ENCODE measurements around the gene SLC2A9.

SLC2A9 gene

DNA sequence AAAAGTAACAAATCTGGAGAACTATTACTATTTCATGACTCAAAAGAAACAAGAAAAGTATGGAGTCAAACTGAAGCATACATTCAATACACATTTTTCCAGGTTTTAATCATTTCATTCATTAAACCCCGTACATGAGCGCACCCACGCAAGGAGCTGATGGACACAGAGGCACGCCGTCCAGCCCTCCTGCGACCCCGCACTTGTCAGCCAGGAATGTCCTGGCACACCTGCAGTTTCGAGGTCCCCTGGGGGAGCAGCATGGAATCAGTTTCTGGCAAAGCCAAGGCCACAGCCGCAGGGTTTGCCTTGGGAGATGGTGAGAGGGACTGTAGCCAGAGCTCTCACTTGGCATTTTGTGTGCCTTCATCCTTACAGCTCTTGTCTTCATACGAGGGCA is 12.8 kb upstream of the SLC2A9 start:
- TF ChIP-seq GATA3 (IDR thresholded peaks at IDR 0.05; ENCODE audit: low read depth, low read length) (no peak), GATA2 (IDR thresholded peaks at IDR 0.05; ENCODE audit: low read depth, low read length) (no peak)

DNA sequence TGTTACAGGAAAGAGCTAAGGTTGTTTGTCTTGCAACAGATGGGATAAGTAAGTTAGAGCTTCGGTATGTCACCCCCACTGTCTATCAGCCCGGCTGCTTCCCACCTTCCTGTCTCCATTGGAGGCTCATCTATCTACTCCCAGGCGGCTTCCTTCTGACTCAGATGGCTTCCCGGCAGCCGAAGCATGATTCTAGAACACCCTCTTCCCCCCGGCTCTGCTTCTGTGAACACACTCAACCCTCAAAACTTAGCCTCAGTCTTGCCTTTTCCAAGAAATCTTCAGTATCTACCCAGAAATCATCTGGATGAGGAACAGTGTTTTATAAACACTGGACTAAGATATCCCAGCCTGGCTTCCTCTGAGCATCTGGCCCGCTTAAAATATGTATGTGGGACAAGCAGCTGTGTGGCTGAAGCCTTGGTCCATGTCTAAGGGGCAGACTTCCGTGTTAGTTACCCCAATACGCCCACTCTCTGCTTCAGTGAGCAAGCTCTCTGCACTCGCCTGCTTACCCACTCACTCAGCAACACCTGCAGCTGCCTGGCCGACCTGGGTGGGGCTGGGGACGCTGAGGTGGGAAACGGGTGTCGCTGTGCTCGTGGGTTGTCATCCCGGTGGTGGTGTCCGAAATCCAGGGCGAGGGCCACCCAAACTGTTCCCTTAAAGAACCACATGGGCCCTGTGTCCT is 12.0 kb upstream of the SLC2A9 start:
- TF ChIP-seq GATA2 (IDR thresholded peaks at IDR 0.05; ENCODE audit: low read depth, low read length) (no peak), GATA3 (IDR thresholded peaks at IDR 0.05; ENCODE audit: low read depth, low read length) (no peak)

DNA sequence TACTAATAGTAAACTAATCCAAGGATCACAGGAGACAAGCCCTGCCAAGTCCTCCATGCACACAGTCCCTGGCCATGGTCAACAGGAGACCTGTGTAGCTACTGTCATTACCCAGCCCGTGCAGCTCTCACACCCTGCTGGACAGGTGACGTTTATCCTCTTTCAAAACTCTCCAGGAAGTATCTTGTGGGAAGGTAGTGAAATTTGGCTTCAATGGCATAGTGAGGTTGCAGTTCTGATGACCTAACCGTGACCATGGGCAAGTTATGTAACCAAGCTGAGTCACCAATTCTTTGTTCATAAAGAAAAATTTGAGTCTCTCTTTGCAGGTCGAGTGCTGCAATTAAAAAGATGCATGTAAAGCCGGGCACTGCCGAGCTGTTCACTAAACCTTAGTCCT is 11.3 kb upstream of the SLC2A9 start:
- TF ChIP-seq GATA2 (IDR thresholded peaks at IDR 0.05; ENCODE audit: low read depth, low read length) (no peak), GATA3 (IDR thresholded peaks at IDR 0.05; ENCODE audit: low read depth, low read length) (no peak)

DNA sequence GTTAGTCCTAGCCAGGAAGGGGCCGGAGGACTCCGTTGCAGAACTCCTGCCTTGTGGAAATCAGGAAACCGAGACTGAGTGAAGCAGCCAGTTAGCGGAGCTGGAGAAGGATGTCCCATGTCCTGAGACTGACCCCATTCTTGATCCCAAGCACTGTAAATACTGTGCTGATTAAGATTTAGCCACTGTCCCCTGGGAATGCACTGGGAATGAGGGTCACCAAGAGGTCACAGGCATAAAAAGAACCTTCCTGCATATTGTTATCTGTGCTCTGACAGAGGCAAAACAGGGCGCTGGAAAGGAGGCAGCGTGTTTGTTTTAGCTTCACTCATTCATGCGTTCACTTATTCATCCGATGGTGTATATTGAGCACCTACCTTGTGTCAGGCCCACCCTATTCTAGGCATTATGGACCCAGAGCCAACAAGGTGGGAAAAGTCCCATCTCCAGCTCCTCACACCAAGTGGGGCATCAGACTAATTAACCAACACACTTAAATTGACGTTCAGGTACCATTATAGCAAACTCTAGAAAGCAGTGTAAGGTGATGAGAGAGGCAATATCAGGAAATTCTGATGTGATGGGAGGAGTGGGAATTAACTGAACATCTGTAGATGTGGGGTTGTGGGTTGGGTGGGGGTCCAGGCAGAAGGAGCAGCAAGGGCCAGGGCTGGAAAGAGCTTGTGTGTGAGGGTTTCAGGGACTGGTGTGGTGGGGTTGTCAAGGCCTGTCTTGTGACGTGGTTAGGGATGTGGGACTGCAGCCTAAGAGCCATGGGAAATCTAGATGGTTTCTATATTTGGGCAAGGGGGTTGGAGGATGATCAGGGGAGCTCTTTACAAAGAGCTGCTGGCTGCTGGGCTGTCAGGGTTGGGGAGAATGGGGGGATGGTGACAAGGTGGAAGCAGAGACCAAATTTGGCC is 10.6 kb upstream of the SLC2A9 start:
- TF ChIP-seq GATA3 (IDR thresholded peaks at IDR 0.05; ENCODE audit: low read depth, low read length) (no peak), GATA2 (IDR thresholded peaks at IDR 0.05; ENCODE audit: low read depth, low read length) (no peak)

DNA sequence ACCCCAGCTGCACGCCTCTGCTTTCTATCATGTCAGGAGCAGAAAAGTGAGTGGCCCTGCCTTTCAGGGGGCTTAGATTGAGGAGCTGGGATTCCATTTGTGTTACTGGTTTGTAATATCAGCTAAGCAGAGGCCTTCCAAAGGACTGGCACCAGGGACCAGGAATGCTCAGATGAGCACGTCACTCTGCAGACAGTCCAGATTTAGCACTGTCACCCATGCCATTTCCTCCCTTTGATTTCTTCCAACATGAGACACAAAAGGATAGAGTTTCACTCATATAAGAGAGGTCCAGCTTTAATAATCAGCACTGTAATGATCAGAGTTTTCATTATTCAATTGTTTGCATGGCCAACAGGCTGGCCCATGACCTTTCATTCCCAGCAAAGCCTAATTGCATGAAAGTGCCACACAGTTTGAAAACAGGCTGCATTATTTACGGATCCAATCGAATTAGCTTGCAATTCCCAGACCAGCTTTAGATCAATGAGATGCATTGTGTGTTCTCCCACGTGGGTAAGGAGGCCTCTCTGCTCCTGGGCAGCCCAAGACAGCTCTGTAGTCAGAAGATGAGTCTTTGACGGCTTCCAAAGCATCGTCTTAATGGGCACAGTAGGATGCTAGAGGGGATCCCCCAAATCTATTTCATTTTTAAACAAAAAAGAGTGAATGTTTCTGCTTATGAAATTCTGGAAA is 9.8 kb upstream of the SLC2A9 start:
- TF ChIP-seq GATA2 (IDR thresholded peaks at IDR 0.05; ENCODE audit: low read depth, low read length): no peak
- no peak for TF ChIP-seq GATA3 (IDR thresholded peaks at IDR 0.05; ENCODE audit: low read depth, low read length)

- TF ChIP-seq GATA3 (IDR thresholded peaks at IDR 0.05; ENCODE audit: low read depth, low read length) (no peak), GATA2 (IDR thresholded peaks at IDR 0.05; ENCODE audit: low read depth, low read length) (no peak)
Observed at GRCh38 chr4:10029403-10029802, 8.1 kb upstream of the SLC2A9 start.

- no peak for TF ChIP-seq GATA2 (IDR thresholded peaks at IDR 0.05; ENCODE audit: low read depth, low read length)
- TF ChIP-seq GATA3 (IDR thresholded peaks at IDR 0.05; ENCODE audit: low read depth, low read length): no peak
Observed at GRCh38 chr4:10028910-10029309, 7.6 kb upstream of the SLC2A9 start.

GRCh38 chr4:10026485-10026884 is 5.2 kb upstream of the SLC2A9 start:
- TF ChIP-seq GATA3 (IDR thresholded peaks at IDR 0.05; ENCODE audit: low read depth, low read length): no peak
- no peak for TF ChIP-seq GATA2 (IDR thresholded peaks at IDR 0.05; ENCODE audit: low read depth, low read length)

DNA sequence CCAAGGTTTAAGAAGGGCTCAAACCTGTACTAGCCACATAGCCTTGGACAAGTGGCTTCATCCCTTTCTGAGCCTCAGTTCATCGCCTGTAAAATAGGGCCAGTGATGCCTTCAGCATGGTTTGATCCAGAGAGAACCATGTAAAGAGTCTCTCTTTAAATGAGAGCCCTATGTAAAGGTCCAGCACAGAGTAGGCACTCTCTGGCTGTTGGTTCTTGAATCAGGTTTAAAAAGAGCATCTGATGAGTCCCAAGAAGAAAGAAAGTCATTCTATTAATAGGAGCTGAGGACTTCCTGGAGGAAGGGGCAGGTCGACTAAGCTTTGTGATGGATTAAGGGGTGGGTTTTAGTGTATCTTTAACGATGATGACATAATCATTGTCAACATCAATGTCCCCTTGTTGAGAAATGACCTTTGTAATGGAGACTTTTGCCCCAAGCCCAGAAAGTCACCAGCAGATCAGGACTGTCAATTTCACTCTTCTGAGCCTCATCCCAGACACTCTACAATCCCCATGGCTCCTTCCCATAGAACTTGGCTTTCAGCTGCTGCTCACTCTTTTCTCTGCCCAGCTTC is 4.0 kb upstream of the SLC2A9 start:
- TF ChIP-seq GATA2 (IDR thresholded peaks at IDR 0.05; ENCODE audit: low read depth, low read length) (no peak), GATA3 (IDR thresholded peaks at IDR 0.05; ENCODE audit: low read depth, low read length) (no peak)

DNA sequence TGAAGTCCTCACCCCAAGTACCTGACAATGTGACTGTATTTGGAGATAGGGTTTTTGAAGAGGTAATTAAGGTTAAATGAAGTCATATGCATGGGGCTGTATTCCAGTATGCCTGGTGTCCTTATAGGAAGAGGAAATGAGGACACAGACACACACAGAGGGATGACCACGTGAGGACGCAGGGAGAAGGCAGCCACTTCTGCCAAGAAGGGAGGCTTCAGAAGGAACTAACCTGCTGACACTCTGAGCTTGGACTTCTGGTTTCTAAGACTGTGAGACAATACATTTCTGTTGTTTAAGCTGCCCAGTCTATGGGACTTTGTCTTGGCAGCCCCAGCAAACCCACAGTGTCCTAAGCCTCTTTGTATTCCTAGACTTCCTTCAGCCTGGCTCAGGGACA is 3.0 kb upstream of the SLC2A9 start:
- TF ChIP-seq GATA2 (IDR thresholded peaks at IDR 0.05; ENCODE audit: low read depth, low read length) (no peak), GATA3 (IDR thresholded peaks at IDR 0.05; ENCODE audit: low read depth, low read length) (no peak)

DNA sequence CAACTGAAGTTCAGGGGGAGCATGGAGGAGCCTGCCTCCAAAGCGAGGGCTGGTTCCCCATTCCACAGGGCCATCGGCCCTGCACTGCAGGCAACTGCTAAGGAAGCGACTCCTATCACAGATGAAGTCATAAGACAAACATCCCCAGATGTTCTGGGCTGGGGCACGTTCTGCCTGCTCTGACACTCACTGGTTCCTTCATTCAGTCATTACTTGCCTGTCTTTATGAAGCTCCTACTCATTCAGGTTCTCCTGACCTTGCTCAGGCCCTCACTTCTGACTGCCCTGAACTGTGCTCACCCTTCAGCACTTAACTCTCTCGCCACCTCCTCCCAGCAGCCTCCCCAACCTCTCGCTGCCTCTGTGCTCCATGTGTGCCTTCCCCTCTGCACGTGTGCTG is 2.5 kb upstream of the SLC2A9 start:
- TF ChIP-seq GATA3 (IDR thresholded peaks at IDR 0.05; ENCODE audit: low read depth, low read length) (no peak), GATA2 (IDR thresholded peaks at IDR 0.05; ENCODE audit: low read depth, low read length) (no peak)

- TF ChIP-seq GATA2 (IDR thresholded peaks at IDR 0.05; ENCODE audit: low read depth, low read length): no peak
Observed at GRCh38 chr4:10023050-10023419, 1.7 kb upstream of the SLC2A9 start.

DNA sequence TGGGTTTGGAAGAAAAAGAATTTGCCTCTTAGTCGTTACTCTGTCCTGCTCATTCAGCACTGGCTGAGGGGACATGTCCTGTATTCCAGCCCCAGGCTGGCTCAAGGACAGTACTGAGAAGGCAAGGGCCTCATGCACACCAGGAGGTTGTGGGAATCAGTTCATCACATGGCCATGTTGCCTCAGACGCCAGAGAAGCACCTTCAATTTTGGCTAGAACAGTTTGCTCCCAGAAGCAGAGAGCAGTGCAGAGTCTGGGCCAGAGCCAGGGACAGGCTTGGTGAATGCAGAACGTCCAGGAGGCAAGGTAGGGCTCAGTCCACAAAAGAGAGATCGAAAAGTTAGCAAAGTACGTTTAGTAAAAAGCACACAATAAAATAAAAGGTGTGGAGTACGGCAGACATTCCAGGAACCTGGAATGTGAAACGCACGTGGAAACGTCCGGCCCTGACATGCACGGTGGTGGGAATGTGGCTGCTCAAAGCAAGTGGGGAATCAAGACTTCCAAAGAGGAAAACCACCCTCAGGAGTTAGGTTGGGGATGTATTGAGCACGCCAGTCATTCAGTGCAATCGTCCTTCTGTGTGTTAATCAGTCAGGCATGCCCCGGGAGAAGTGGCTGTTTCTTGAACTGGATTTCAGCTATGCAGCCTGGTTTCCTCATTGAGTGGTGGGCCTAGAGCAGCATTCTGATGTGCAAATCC is 1.2 kb upstream of the SLC2A9 start:
- no peak for TF ChIP-seq GATA3 (IDR thresholded peaks at IDR 0.05; ENCODE audit: low read depth, low read length)
- no peak for TF ChIP-seq GATA2 (IDR thresholded peaks at IDR 0.05; ENCODE audit: low read depth, low read length)

- no peak for TF ChIP-seq GATA3 (IDR thresholded peaks at IDR 0.05; ENCODE audit: low read depth, low read length)
- TF ChIP-seq GATA2 (IDR thresholded peaks at IDR 0.05; ENCODE audit: low read depth, low read length): no peak
Observed at GRCh38 chr4:10021653-10022023, 341 bp upstream of the SLC2A9 start.

Data from SH-SY5Y (cell line).